ENCODE data around the gene PRKCB.

PRKCB gene

DNA sequence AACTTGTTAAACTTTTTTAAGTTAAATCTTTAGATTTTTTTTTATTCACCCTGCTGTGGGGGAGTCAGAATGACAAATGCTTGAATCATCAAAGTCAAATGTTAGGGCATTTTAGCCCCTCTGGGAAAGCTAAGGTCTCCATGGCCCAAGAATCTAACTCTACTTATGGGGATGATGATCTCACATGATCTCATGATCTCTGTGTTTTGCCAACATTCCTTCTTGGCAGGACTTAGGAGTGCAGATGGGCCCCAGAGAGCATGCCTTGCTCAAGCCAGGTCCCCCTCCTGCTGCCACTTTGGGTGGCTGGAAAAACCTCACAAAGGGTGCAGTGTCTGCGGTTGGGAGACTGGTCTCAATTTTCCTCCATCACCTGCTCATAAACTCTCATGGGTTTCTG is 108.6 kb downstream of the PRKCB start:
- no peaks in the 10 kb centered on the region for H3K9me3 ChIP-seq (ENCODE audit: insufficient read depth, low read length)
- H3K27ac ChIP-seq (ENCODE audit: low read length), result no peak overlapping the region
- H3K4me2 ChIP-seq (ENCODE audit: low read length), result no peak overlapping the region
- no peak for TF ChIP-seq EZH2phosphoT487 (IDR thresholded peaks at IDR 0.05; ENCODE audit: low read depth)
- TF ChIP-seq, protein P1, sequence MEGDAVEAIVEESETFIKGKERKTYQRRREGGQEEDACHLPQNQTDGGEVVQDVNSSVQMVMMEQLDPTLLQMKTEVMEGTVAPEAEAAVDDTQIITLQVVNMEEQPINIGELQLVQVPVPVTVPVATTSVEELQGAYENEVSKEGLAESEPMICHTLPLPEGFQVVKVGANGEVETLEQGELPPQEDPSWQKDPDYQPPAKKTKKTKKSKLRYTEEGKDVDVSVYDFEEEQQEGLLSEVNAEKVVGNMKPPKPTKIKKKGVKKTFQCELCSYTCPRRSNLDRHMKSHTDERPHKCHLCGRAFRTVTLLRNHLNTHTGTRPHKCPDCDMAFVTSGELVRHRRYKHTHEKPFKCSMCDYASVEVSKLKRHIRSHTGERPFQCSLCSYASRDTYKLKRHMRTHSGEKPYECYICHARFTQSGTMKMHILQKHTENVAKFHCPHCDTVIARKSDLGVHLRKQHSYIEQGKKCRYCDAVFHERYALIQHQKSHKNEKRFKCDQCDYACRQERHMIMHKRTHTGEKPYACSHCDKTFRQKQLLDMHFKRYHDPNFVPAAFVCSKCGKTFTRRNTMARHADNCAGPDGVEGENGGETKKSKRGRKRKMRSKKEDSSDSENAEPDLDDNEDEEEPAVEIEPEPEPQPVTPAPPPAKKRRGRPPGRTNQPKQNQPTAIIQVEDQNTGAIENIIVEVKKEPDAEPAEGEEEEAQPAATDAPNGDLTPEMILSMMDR (IDR thresholded peaks at IDR 0.05; ENCODE audit: low read depth, low read length), result no peak
- no peaks in the 10 kb centered on the region for H3K4me1 ChIP-seq (ENCODE audit: low read length)
- no peak overlapping the region for H3K4me3 ChIP-seq (ENCODE audit: low read length)
- H3K36me3 ChIP-seq (replicated peaks; ENCODE audit: low read depth, low read length), result no peaks in the 10 kb centered on the region
- H4K20me1 ChIP-seq (ENCODE audit: insufficient read depth, low read length), result no peaks in the 10 kb centered on the region
- no peak overlapping the region for H2AFZ ChIP-seq (ENCODE audit: low read depth, low read length)
- peaks cover 45% of the 10 kb centered on the region for H3K27me3 ChIP-seq (ENCODE audit: low read depth, low read length)
- H3K79me2 ChIP-seq (ENCODE audit: low read length), result no peaks in the 10 kb centered on the region
- no peak overlapping the region for H3K9ac ChIP-seq (ENCODE audit: low read length)

GRCh38 chr16:23945243-23945642 is 109.5 kb downstream of the PRKCB start:
- Histone ChIP-seq H4K20me1 (ENCODE audit: insufficient read depth, low read length) (no peaks in the 10 kb centered on the region), H3K79me2 (ENCODE audit: low read length) (no peaks in the 10 kb centered on the region), H2AFZ (ENCODE audit: low read depth, low read length) (no peak overlapping the region), H3K4me3 (ENCODE audit: low read length) (no peak overlapping the region), H3K27me3 (ENCODE audit: low read depth, low read length) (peaks cover 45% of the 10 kb centered on the region), H3K4me2 (ENCODE audit: low read length) (no peak overlapping the region), H3K9me3 (ENCODE audit: insufficient read depth, low read length) (no peaks in the 10 kb centered on the region), H3K27ac (ENCODE audit: low read length) (no peak overlapping the region), H3K4me1 (ENCODE audit: low read length) (no peaks in the 10 kb centered on the region), H3K36me3 (replicated peaks; ENCODE audit: low read depth, low read length) (no peaks in the 10 kb centered on the region), H3K9ac (ENCODE audit: low read length) (no peak overlapping the region)
- TF ChIP-seq, protein P1 (IDR thresholded peaks at IDR 0.05; ENCODE audit: low read depth, low read length), result no peak
- TF ChIP-seq EZH2phosphoT487 (IDR thresholded peaks at IDR 0.05; ENCODE audit: low read depth), result no peak

- H3K27ac ChIP-seq (ENCODE audit: low read length), result no peak overlapping the region
- no peak overlapping the region for H3K4me3 ChIP-seq (ENCODE audit: low read length)
- no peaks in the 10 kb centered on the region for H3K79me2 ChIP-seq (ENCODE audit: low read length)
- no peak overlapping the region for H2AFZ ChIP-seq (ENCODE audit: low read depth, low read length)
- H3K27me3 ChIP-seq (ENCODE audit: low read depth, low read length), result peaks cover 34% of the 10 kb centered on the region
- H3K36me3 ChIP-seq (replicated peaks; ENCODE audit: low read depth, low read length), result no peaks in the 10 kb centered on the region
- no peaks in the 10 kb centered on the region for H4K20me1 ChIP-seq (ENCODE audit: insufficient read depth, low read length)
- H3K4me2 ChIP-seq (ENCODE audit: low read length), result no peak overlapping the region
- no peaks in the 10 kb centered on the region for H3K9me3 ChIP-seq (ENCODE audit: insufficient read depth, low read length)
- H3K4me1 ChIP-seq (ENCODE audit: low read length), result no peaks in the 10 kb centered on the region
- TF ChIP-seq, protein P1 (IDR thresholded peaks at IDR 0.05; ENCODE audit: low read depth, low read length), result no peak
- no peak for TF ChIP-seq EZH2phosphoT487 (IDR thresholded peaks at IDR 0.05; ENCODE audit: low read depth)
- H3K9ac ChIP-seq (ENCODE audit: low read length), result no peak overlapping the region
Measured at GRCh38 chr16:23947838-23948237, 112.1 kb downstream of the PRKCB start.

DNA sequence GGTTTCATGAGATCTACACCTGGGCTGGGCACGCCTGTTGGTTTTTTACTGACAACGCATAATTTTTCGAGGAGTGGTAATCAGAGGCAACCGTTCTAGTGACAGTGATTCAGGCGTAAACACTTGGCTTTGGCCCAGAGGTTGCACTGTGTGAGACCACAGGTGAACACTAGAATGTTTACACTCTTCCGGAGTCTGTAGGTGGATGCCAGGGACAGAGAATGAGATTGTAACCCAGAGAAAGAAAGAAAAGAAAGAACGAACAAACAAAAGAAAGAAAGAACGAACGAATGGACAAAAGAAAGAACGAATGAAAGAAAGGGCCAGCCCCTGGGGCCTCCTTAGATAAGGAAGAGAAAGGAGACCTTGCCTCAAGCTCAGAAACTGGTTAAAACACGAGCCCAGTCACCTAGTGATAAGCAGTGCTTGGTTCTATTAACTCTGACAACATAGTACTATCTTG is 113.2 kb downstream of the PRKCB start:
- Histone ChIP-seq H3K9me3 (ENCODE audit: insufficient read depth, low read length) (no peaks in the 10 kb centered on the region), H3K79me2 (ENCODE audit: low read length) (no peaks in the 10 kb centered on the region), H3K27ac (ENCODE audit: low read length) (no peak overlapping the region), H2AFZ (ENCODE audit: low read depth, low read length) (no peak overlapping the region), H3K36me3 (replicated peaks; ENCODE audit: low read depth, low read length) (no peaks in the 10 kb centered on the region), H3K4me1 (ENCODE audit: low read length) (no peaks in the 10 kb centered on the region), H3K4me3 (ENCODE audit: low read length) (no peak overlapping the region), H4K20me1 (ENCODE audit: insufficient read depth, low read length) (no peaks in the 10 kb centered on the region), H3K27me3 (ENCODE audit: low read depth, low read length) (peaks cover 34% of the 10 kb centered on the region), H3K9ac (ENCODE audit: low read length) (no peak overlapping the region), H3K4me2 (ENCODE audit: low read length) (no peak overlapping the region)
- TF ChIP-seq EZH2phosphoT487 (IDR thresholded peaks at IDR 0.05; ENCODE audit: low read depth), result no peak
- TF ChIP-seq, protein P1 (IDR thresholded peaks at IDR 0.05; ENCODE audit: low read depth, low read length), result no peak

Measured in OCI-LY3 (cell line).